ENCODE results near the gene RAI14.
"Not testable (repeated sequence)": the region's sequence is repeated elsewhere in the genome, so short reads cannot be mapped to it uniquely, and the experiment has no call there.

The RAI14 gene

GRCh38 chr5:34822956-34823715 lies 167.0 kb downstream of the RAI14 start:
- H3K27ac Mint-ChIP-seq = peak overlapping the region; percentile 3
- DNase-seq = no peak
- CTCF ChIA-PET = interaction anchor here (0.6 to 0.7 kb wide), 2 partner anchors 344 to 1308 kb away, joined by 3 read pairs; no protein-coding TSS in a partner anchor
- no peaks in the 10 kb centered on the region for H3K4me1 Mint-ChIP-seq
- H3K27me3 Mint-ChIP-seq = no peaks in the 10 kb centered on the region
- no peaks in the 10 kb centered on the region for H3K36me3 Mint-ChIP-seq
- H3K4me3 Mint-ChIP-seq = no peak overlapping the region
- H3K9me3 Mint-ChIP-seq = no peaks in the 10 kb centered on the region

GRCh38 chr5:34826347-34826746 lies 170.2 kb downstream of the RAI14 start:
- Mint-ChIP-seq H3K27ac (no peak overlapping the region), H3K27me3 (no peaks in the 10 kb centered on the region), H3K36me3 (no peaks in the 10 kb centered on the region), H3K9me3 (no peaks in the 10 kb centered on the region), H3K4me3 (no peak overlapping the region), H3K4me1 (no peaks in the 10 kb centered on the region)
- DNase-seq = no peak
- CTCF ChIA-PET = no interaction called here

GRCh38 chr5:34827588-34828506 lies 171.7 kb downstream of the RAI14 start:
- Mint-ChIP-seq H3K27ac (no peak overlapping the region), H3K4me1 (no peaks in the 10 kb centered on the region), H3K36me3 (no peaks in the 10 kb centered on the region), H3K9me3 (no peaks in the 10 kb centered on the region), H3K27me3 (peaks cover 4% of the 10 kb centered on the region), H3K4me3 (no peak overlapping the region)
- CTCF ChIA-PET = no interaction called here
- no peak for DNase-seq

GRCh38 chr5:34830827-34831226 lies 174.7 kb downstream of the RAI14 start:
- H3K9me3 Mint-ChIP-seq, H3K4me1 Mint-ChIP-seq, H3K36me3 Mint-ChIP-seq, H3K4me3 Mint-ChIP-seq, H3K27ac Mint-ChIP-seq, H3K27me3 Mint-ChIP-seq, DNase-seq, CTCF ChIA-PET: not testable (repeated sequence)

- Mint-ChIP-seq H3K4me3 (no peak overlapping the region), H3K4me1 (no peaks in the 10 kb centered on the region), H3K9me3 (no peaks in the 10 kb centered on the region), H3K36me3 (no peaks in the 10 kb centered on the region), H3K27me3 (peaks cover 4% of the 10 kb centered on the region), H3K27ac (no peak overlapping the region)
- CTCF ChIA-PET = no interaction called here
- DNase-seq = no peak
Observed at GRCh38 chr5:34831303-34831702, 175.2 kb downstream of the RAI14 start.

GRCh38 chr5:34832568-34832967 lies 176.4 kb downstream of the RAI14 start:
- Mint-ChIP-seq H3K9me3 (no peaks in the 10 kb centered on the region), H3K4me1 (no peaks in the 10 kb centered on the region), H3K4me3 (no peak overlapping the region), H3K36me3 (no peaks in the 10 kb centered on the region), H3K27ac (no peak overlapping the region), H3K27me3 (peaks cover 4% of the 10 kb centered on the region)
- DNase-seq = no peak
- CTCF ChIA-PET = no interaction called here

- DNase-seq = no peak
- H3K4me3 Mint-ChIP-seq = no peak overlapping the region
- CTCF ChIA-PET = no interaction called here
- peaks cover 4% of the 10 kb centered on the region for H3K27me3 Mint-ChIP-seq
- H3K36me3 Mint-ChIP-seq = no peaks in the 10 kb centered on the region
- H3K27ac Mint-ChIP-seq = no peak overlapping the region
- H3K9me3 Mint-ChIP-seq = no peaks in the 10 kb centered on the region
- H3K4me1 Mint-ChIP-seq = peaks cover under 1% of the 10 kb centered on the region
Observed at GRCh38 chr5:34833090-34833489, 177.0 kb downstream of the RAI14 start.

GRCh38 chr5:34833976-34834793 lies 178.1 kb downstream of the RAI14 start:
- H3K36me3 Mint-ChIP-seq = no peaks in the 10 kb centered on the region
- H3K4me1 Mint-ChIP-seq = peaks cover 9% of the 10 kb centered on the region
- peaks cover 11% of the 10 kb centered on the region for H3K27me3 Mint-ChIP-seq
- no peak for DNase-seq
- no peaks in the 10 kb centered on the region for H3K9me3 Mint-ChIP-seq
- H3K4me3 Mint-ChIP-seq = no peak overlapping the region
- CTCF ChIA-PET = interaction anchor here (0.5 kb wide), 2 partner anchors 80 to 1125 kb away, joined by 3 read pairs; no protein-coding TSS in a partner anchor
- H3K27ac Mint-ChIP-seq = no peak overlapping the region

- H3K4me3 Mint-ChIP-seq = no peak overlapping the region
- H3K27ac Mint-ChIP-seq = no peak overlapping the region
- CTCF ChIA-PET = interaction anchor here (0.5 kb wide), 1 partner anchor 1124 kb away, joined by 3 read pairs; no protein-coding TSS in a partner anchor
- no peak for DNase-seq
- no peaks in the 10 kb centered on the region for H3K36me3 Mint-ChIP-seq
- peaks cover 16% of the 10 kb centered on the region for H3K27me3 Mint-ChIP-seq
- no peaks in the 10 kb centered on the region for H3K9me3 Mint-ChIP-seq
- H3K4me1 Mint-ChIP-seq = peaks cover 15% of the 10 kb centered on the region
Observed at GRCh38 chr5:34834794-34835089, 178.6 kb downstream of the RAI14 start.

GRCh38 chr5:34835664-34836063 lies 179.5 kb downstream of the RAI14 start:
- no peak for DNase-seq
- Mint-ChIP-seq H3K27ac (no peak overlapping the region), H3K9me3 (no peaks in the 10 kb centered on the region), H3K27me3 (peaks cover 16% of the 10 kb centered on the region), H3K4me3 (no peak overlapping the region), H3K36me3 (no peaks in the 10 kb centered on the region), H3K4me1 (peaks cover 17% of the 10 kb centered on the region)
- CTCF ChIA-PET = interaction anchor here (0.5 kb wide), 1 partner anchor 83 kb away, joined by 4 read pairs; no protein-coding TSS in a partner anchor

- DNase-seq = peak; percentile 94
- CTCF ChIA-PET = interaction anchor here (0.5 to 1.8 kb wide), 2 partner anchors 11 to 316 kb away, joined by 3 to 5 read pairs; no protein-coding TSS in a partner anchor
- peaks cover 17% of the 10 kb centered on the region for H3K4me1 Mint-ChIP-seq
Observed at GRCh38 chr5:34838785-34839714, 182.9 kb downstream of the RAI14 start, which contains the start of gene TTC23L. TSS of gene TTC23L (plus strand) at chr5:34839164. CDS start at chr5:34840672, 1,508 bp downstream.

GRCh38 chr5:34841816-34842215 lies 185.7 kb downstream of the RAI14 start:
- Mint-ChIP-seq H3K4me1 (peaks cover 17% of the 10 kb centered on the region), H3K4me3 (no peak overlapping the region), H3K27ac (no peak overlapping the region), H3K36me3 (no peaks in the 10 kb centered on the region), H3K27me3 (peaks cover 17% of the 10 kb centered on the region), H3K9me3 (no peaks in the 10 kb centered on the region)
- CTCF ChIA-PET = interaction anchor here (1.0 kb wide), 1 partner anchor 318 kb away, joined by 3 read pairs; no protein-coding TSS in a partner anchor
- DNase-seq = no peak

More at GRCh38 chr5:34838785-34839714, 182.9 kb downstream of the RAI14 start, which contains the start of gene TTC23L:
- peak within 1 kb of the TSS; percentile 53 for H3K27ac Mint-ChIP-seq
- H3K27me3 Mint-ChIP-seq = peaks cover 17% of the 10 kb centered on the region
- no peaks in the 10 kb centered on the region for H3K36me3 Mint-ChIP-seq
- no peaks in the 10 kb centered on the region for H3K9me3 Mint-ChIP-seq
- H3K4me3 Mint-ChIP-seq = peak within 1 kb of the TSS; percentile 89

GRCh38 chr5:34842554-34842953 lies 186.4 kb downstream of the RAI14 start:
- Mint-ChIP-seq H3K4me3 (no peak overlapping the region), H3K9me3 (no peaks in the 10 kb centered on the region), H3K27ac (no peak overlapping the region), H3K36me3 (no peaks in the 10 kb centered on the region), H3K27me3 (peaks cover 17% of the 10 kb centered on the region), H3K4me1 (peaks cover 17% of the 10 kb centered on the region)
- DNase-seq = no peak
- CTCF ChIA-PET = no interaction called here
